Measurements from ENCODE around the gene GTPBP1.

GTPBP1 gene

GRCh38 chr22:38697425-38698089, 8.2 kb upstream of the GTPBP1 start:
- H3K9me3 Mint-ChIP-seq = no peaks in the 10 kb centered on the region
- peaks cover 49% of the 10 kb centered on the region for H3K4me1 Mint-ChIP-seq (ENCODE audit: low read depth)
- H3K4me3 Mint-ChIP-seq = peak overlapping the region; percentile 86
- peaks cover 30% of the 10 kb centered on the region for H3K36me3 Mint-ChIP-seq (ENCODE audit: low read depth)
- peak overlapping the region; percentile 88 for H3K27ac Mint-ChIP-seq
- H3K27me3 Mint-ChIP-seq (ENCODE audit: low read depth) = no peaks in the 10 kb centered on the region

- Mint-ChIP-seq H3K36me3 (ENCODE audit: low read depth) (peaks cover 26% of the 10 kb centered on the region), H3K9me3 (no peaks in the 10 kb centered on the region), H3K27me3 (ENCODE audit: low read depth) (no peaks in the 10 kb centered on the region), H3K4me3 (peak overlapping the region; percentile 86), H3K4me1 (ENCODE audit: low read depth) (peaks cover 42% of the 10 kb centered on the region), H3K27ac (peak overlapping the region; percentile 88)
Measured at GRCh38 chr22:38698407-38699094, 7.2 kb upstream of the GTPBP1 start.

- Mint-ChIP-seq H3K4me1 (ENCODE audit: low read depth) (peaks cover 43% of the 10 kb centered on the region), H3K9me3 (no peaks in the 10 kb centered on the region), H3K36me3 (ENCODE audit: low read depth) (peaks cover 23% of the 10 kb centered on the region), H3K27me3 (ENCODE audit: low read depth) (no peaks in the 10 kb centered on the region), H3K27ac (peak overlapping the region; percentile 88), H3K4me3 (peak overlapping the region; percentile 86)
Measured at GRCh38 chr22:38699143-38699542, 6.6 kb upstream of the GTPBP1 start.

GRCh38 chr22:38699784-38700183, 6.0 kb upstream of the GTPBP1 start:
- Mint-ChIP-seq H3K4me1 (ENCODE audit: low read depth) (peaks cover 46% of the 10 kb centered on the region), H3K36me3 (ENCODE audit: low read depth) (peaks cover 20% of the 10 kb centered on the region), H3K27ac (peak overlapping the region; percentile 88), H3K4me3 (peak overlapping the region; percentile 86), H3K9me3 (no peaks in the 10 kb centered on the region), H3K27me3 (ENCODE audit: low read depth) (no peaks in the 10 kb centered on the region)

GRCh38 chr22:38700270-38700788, 5.4 kb upstream of the GTPBP1 start:
- Mint-ChIP-seq H3K36me3 (ENCODE audit: low read depth) (peaks cover 16% of the 10 kb centered on the region), H3K9me3 (no peaks in the 10 kb centered on the region), H3K27ac (peak overlapping the region; percentile 88), H3K4me1 (ENCODE audit: low read depth) (peaks cover 49% of the 10 kb centered on the region), H3K27me3 (ENCODE audit: low read depth) (no peaks in the 10 kb centered on the region), H3K4me3 (peak overlapping the region; percentile 89)

GRCh38 chr22:38700789-38701628, 4.7 kb upstream of the GTPBP1 start, which contains the start of gene JOSD1:
Gene JOSD1, minus strand, starts transcription at chr22:38700943. Its CDS starts 956 bp downstream, at chr22:38699987.
- Mint-ChIP-seq H3K27me3 (ENCODE audit: low read depth) (no peaks in the 10 kb centered on the region), H3K36me3 (ENCODE audit: low read depth) (peaks cover 16% of the 10 kb centered on the region), H3K27ac (peak within 1 kb of the TSS; percentile 98), H3K4me3 (peak within 1 kb of the TSS; percentile 89), H3K9me3 (no peaks in the 10 kb centered on the region), H3K4me1 (ENCODE audit: low read depth) (peaks cover 49% of the 10 kb centered on the region)

GRCh38 chr22:38704654-38705234, 1.0 kb upstream of the GTPBP1 start:
- peaks cover 14% of the 10 kb centered on the region for H3K36me3 Mint-ChIP-seq (ENCODE audit: low read depth)

GRCh38 chr22:38706101-38706900, 557 bp downstream of the GTPBP1 start:
- peak overlapping the region; percentile 94 for H3K4me3 Mint-ChIP-seq
- peaks cover 20% of the 10 kb centered on the region for H3K36me3 Mint-ChIP-seq (ENCODE audit: low read depth)
- H3K27me3 Mint-ChIP-seq (ENCODE audit: low read depth) = no peaks in the 10 kb centered on the region
- peaks cover 53% of the 10 kb centered on the region for H3K4me1 Mint-ChIP-seq (ENCODE audit: low read depth)
- peak overlapping the region; percentile 92 for H3K27ac Mint-ChIP-seq
- H3K9me3 Mint-ChIP-seq = no peaks in the 10 kb centered on the region

More at GRCh38 chr22:38704654-38705234, 1.0 kb upstream of the GTPBP1 start:
- Mint-ChIP-seq H3K9me3 (no peaks in the 10 kb centered on the region), H3K27me3 (ENCODE audit: low read depth) (no peaks in the 10 kb centered on the region), H3K27ac (peak overlapping the region; percentile 98), H3K4me1 (ENCODE audit: low read depth) (peaks cover 47% of the 10 kb centered on the region), H3K4me3 (peak overlapping the region; percentile 84)

GRCh38 chr22:38706901-38707195, 1.1 kb downstream of the GTPBP1 start:
- Mint-ChIP-seq H3K9me3 (no peaks in the 10 kb centered on the region), H3K36me3 (ENCODE audit: low read depth) (peaks cover 20% of the 10 kb centered on the region), H3K27me3 (ENCODE audit: low read depth) (no peaks in the 10 kb centered on the region), H3K4me3 (peak overlapping the region; percentile 94), H3K27ac (peak overlapping the region; percentile 92), H3K4me1 (ENCODE audit: low read depth) (peaks cover 50% of the 10 kb centered on the region)

GRCh38 chr22:38707346-38707745, 1.6 kb downstream of the GTPBP1 start:
- H3K36me3 Mint-ChIP-seq (ENCODE audit: low read depth) = peaks cover 21% of the 10 kb centered on the region

GRCh38 chr22:38707984-38708383, 2.2 kb downstream of the GTPBP1 start:
- Mint-ChIP-seq H3K4me1 (ENCODE audit: low read depth) (peaks cover 58% of the 10 kb centered on the region), H3K4me3 (peak overlapping the region; percentile 94), H3K27ac (peak overlapping the region; percentile 22), H3K27me3 (ENCODE audit: low read depth) (no peaks in the 10 kb centered on the region), H3K9me3 (no peaks in the 10 kb centered on the region), H3K36me3 (ENCODE audit: low read depth) (peaks cover 25% of the 10 kb centered on the region)

More at GRCh38 chr22:38707346-38707745, 1.6 kb downstream of the GTPBP1 start:
- Mint-ChIP-seq H3K27ac (peak overlapping the region; percentile 92), H3K27me3 (ENCODE audit: low read depth) (no peaks in the 10 kb centered on the region), H3K4me3 (peak overlapping the region; percentile 94), H3K9me3 (no peaks in the 10 kb centered on the region), H3K4me1 (ENCODE audit: low read depth) (peaks cover 55% of the 10 kb centered on the region)

- Mint-ChIP-seq H3K4me3 (peak overlapping the region; percentile 56), H3K36me3 (ENCODE audit: low read depth) (peaks cover 29% of the 10 kb centered on the region), H3K27ac (peak overlapping the region; percentile 68)
Measured at GRCh38 chr22:38709306-38709705, 3.6 kb downstream of the GTPBP1 start.

GRCh38 chr22:38710351-38710750, 4.6 kb downstream of the GTPBP1 start:
- Mint-ChIP-seq H3K4me3 (no peak overlapping the region), H3K27me3 (ENCODE audit: low read depth) (no peaks in the 10 kb centered on the region), H3K4me1 (ENCODE audit: low read depth) (peaks cover 65% of the 10 kb centered on the region), H3K36me3 (ENCODE audit: low read depth) (peaks cover 38% of the 10 kb centered on the region), H3K9me3 (no peaks in the 10 kb centered on the region), H3K27ac (no peak overlapping the region)

More at GRCh38 chr22:38709306-38709705, 3.6 kb downstream of the GTPBP1 start:
- Mint-ChIP-seq H3K4me1 (ENCODE audit: low read depth) (peaks cover 66% of the 10 kb centered on the region), H3K27me3 (ENCODE audit: low read depth) (no peaks in the 10 kb centered on the region), H3K9me3 (no peaks in the 10 kb centered on the region)
